Large intestine (tissue), 3 donors: ENCODE measurements around the gene ORAI3. TPM values are rescaled to one million over a fixed set of nuclear protein-coding genes. Genes with fewer than 3 reads are reported as not detected.

ENCODE experiments used
- DNase-seq, 2 donors: peaks; one replicate each; pipeline versions ENCODE4 v3.0.0 to v3.0.0-alpha.2; 2013
- H3K27ac ChIP-seq: one replicate; pipeline ENCODE4 v1.5.1; 2013; ENCODE audit warnings: low read length
- H3K27me3 ChIP-seq: 2 replicates; pipeline ENCODE4 v1.6.1; 2013; ENCODE audit warnings: low read length; ENCODE audit not compliant: control insufficient read depth, insufficient read depth
- H3K36me3 ChIP-seq: 2 replicates; pipeline ENCODE4 v1.6.1; 2013; ENCODE audit warnings: low read length; ENCODE audit not compliant: control insufficient read depth, insufficient read depth
- H3K4me1 ChIP-seq: one replicate; pipeline ENCODE4 v1.6.1; 2013; ENCODE audit warnings: low read length; ENCODE audit not compliant: control insufficient read depth, insufficient read depth
- H3K4me3 ChIP-seq: one replicate; pipeline ENCODE4 v1.5.1; 2013; ENCODE audit warnings: low read length
- H3K9me3 ChIP-seq: one replicate; pipeline ENCODE4 v1.6.1; 2013; ENCODE audit warnings: mild to moderate bottlenecking, low read depth, low read length, moderate library complexity; ENCODE audit not compliant: control insufficient read depth
- WGBS: methylation state at CpG from one replicate; pipeline ENCODE4 v1.1.5; 2013; ENCODE audit warnings: low lambda C conversion rate; ENCODE audit not compliant: insufficient coverage; 5-methylcytosine and 5-hydroxymethylcytosine counted together
- polyA plus RNA-seq: library from polyadenylated mRNA; unstranded; fragments of 120-200 nt; gene quantifications from one replicate; pipeline ENCODE4 v1.2.1, GENCODE V29; 2013

The ORAI3 gene
- polyA plus RNA-seq, 1 donor, result 24.5 TPM

- H3K4me3 ChIP-seq, result no peak overlapping the region
- peaks cover 13% of the 10 kb centered on the region for H3K27me3 ChIP-seq
- no peaks in the 10 kb centered on the region for H3K9me3 ChIP-seq
- peaks cover 33% of the 10 kb centered on the region for H3K4me1 ChIP-seq
- 20% methylated on average over 1 of the region's 16 CpGs for WGBS
- H3K27ac ChIP-seq, result no peak overlapping the region
- H3K36me3 ChIP-seq, result no peaks in the 10 kb centered on the region
- peak in 1 of 2 donors; percentile 51 for DNase-seq
Measured at GRCh38 chr16:31001507-31002249, 52.8 kb downstream of the ORAI3 start.

- Histone ChIP-seq H3K4me1 (peaks cover 29% of the 10 kb centered on the region), H3K36me3 (no peaks in the 10 kb centered on the region), H3K27me3 (peaks cover 19% of the 10 kb centered on the region), H3K9me3 (no peaks in the 10 kb centered on the region), H3K4me3 (no peak overlapping the region), H3K27ac (no peak overlapping the region)
- DNase-seq, result no peak
- no CpG with 5 or more reads among the region's 10 CpGs for WGBS
Measured at GRCh38 chr16:31002250-31002700, 53.4 kb downstream of the ORAI3 start.

- H3K27me3 ChIP-seq, result peaks cover 26% of the 10 kb centered on the region
- no peak for DNase-seq
- no peaks in the 10 kb centered on the region for H3K9me3 ChIP-seq
- no peak overlapping the region for H3K27ac ChIP-seq
- no peaks in the 10 kb centered on the region for H3K36me3 ChIP-seq
- H3K4me1 ChIP-seq, result peaks cover 23% of the 10 kb centered on the region
- H3K4me3 ChIP-seq, result no peak overlapping the region
- WGBS, result no CpG with 5 or more reads among the region's 9 CpGs
Measured at GRCh38 chr16:31002862-31003341, 54.0 kb downstream of the ORAI3 start.

GRCh38 chr16:31003744-31004143 is 54.9 kb downstream of the ORAI3 start:
- Histone ChIP-seq H3K4me3 (no peak overlapping the region), H3K27ac (no peak overlapping the region), H3K27me3 (peaks cover 33% of the 10 kb centered on the region), H3K9me3 (no peaks in the 10 kb centered on the region), H3K4me1 (peaks cover 14% of the 10 kb centered on the region), H3K36me3 (no peaks in the 10 kb centered on the region)
- WGBS, result 100% methylated on average over 1 of the region's 6 CpGs
- DNase-seq, result no peak

Other genes starting within 250 kb of the ORAI3 start
- gene SRCAP, start 249.9 kb upstream of the ORAI3 start, polyA plus RNA-seq, result 36.8 TPM
- gene PHKG2, start 200.6 kb upstream of the ORAI3 start, polyA plus RNA-seq, result 38.2 TPM
- 4.2 TPM for gene CFAP119, start 187.0 kb upstream of the ORAI3 start, polyA plus RNA-seq
- gene RNF40, start 186.7 kb upstream of the ORAI3 start, polyA plus RNA-seq, result 84.5 TPM
- gene ZNF629, start 161.9 kb upstream of the ORAI3 start, polyA plus RNA-seq, result 15.4 TPM
- 25.6 TPM for gene BCL7C, start 55.0 kb upstream of the ORAI3 start, polyA plus RNA-seq
- gene CTF1, start 52.5 kb upstream of the ORAI3 start, polyA plus RNA-seq, result 4.0 TPM
- gene FBXL19, start 25.5 kb upstream of the ORAI3 start, polyA plus RNA-seq, result 17.6 TPM
- 12.3 TPM for gene SETD1A, start 8.7 kb downstream of the ORAI3 start, polyA plus RNA-seq
- 11.7 TPM for gene HSD3B7, start 36.1 kb downstream of the ORAI3 start, polyA plus RNA-seq
- 1.9 TPM for gene STX1B, start 61.6 kb downstream of the ORAI3 start, polyA plus RNA-seq
- gene STX4, start 84.5 kb downstream of the ORAI3 start, polyA plus RNA-seq, result 76.6 TPM
- gene ZNF668, start 125.2 kb downstream of the ORAI3 start, polyA plus RNA-seq, result 5.4 TPM
- gene ZNF646, start 125.4 kb downstream of the ORAI3 start, polyA plus RNA-seq, result 12.4 TPM
- gene PRSS53, start 139.9 kb downstream of the ORAI3 start, polyA plus RNA-seq, result 1.8 TPM
- gene VKORC1, start 145.7 kb downstream of the ORAI3 start, polyA plus RNA-seq, result 51.8 TPM
- 26.5 TPM for gene BCKDK, start 159.3 kb downstream of the ORAI3 start, polyA plus RNA-seq
- gene KAT8, start 168.6 kb downstream of the ORAI3 start, polyA plus RNA-seq, result 57.7 TPM
- 252 TPM for gene PRSS8, start 186.7 kb downstream of the ORAI3 start, polyA plus RNA-seq
- 2.0 TPM for gene PRSS36, start 201.0 kb downstream of the ORAI3 start, polyA plus RNA-seq
- 494 TPM for gene FUS, start 231.1 kb downstream of the ORAI3 start, polyA plus RNA-seq